Neuron (in vitro differentiated cells): ENCODE data around the gene CD52.

Experiments used
- H2AFZ ChIP-seq: one replicate; pipeline ENCODE4 v1.6.1; 2013; ENCODE audit warnings: low read depth, mild to moderate bottlenecking, inconsistent platforms, low read length, moderate library complexity
- H3K27me3 ChIP-seq: one replicate; pipeline ENCODE4 v1.6.1; 2013; ENCODE audit warnings: low read length; ENCODE audit not compliant: insufficient read depth
- H3K36me3 ChIP-seq: one replicate; pipeline ENCODE4 v1.6.1; 2013; ENCODE audit warnings: low read length; ENCODE audit not compliant: insufficient read depth
- H3K4me1 ChIP-seq: one replicate; pipeline ENCODE4 v1.6.1; 2013; ENCODE audit warnings: low read length; ENCODE audit not compliant: insufficient read depth
- H3K4me3 ChIP-seq: 2 replicates; pipeline ENCODE4 v1.5.1; 2013; ENCODE audit warnings: mild to moderate bottlenecking, low read length, moderate library complexity
- H3K9me3 ChIP-seq: one replicate; pipeline ENCODE4 v1.6.1; 2013; ENCODE audit warnings: low read length

Gene CD52

DNA sequence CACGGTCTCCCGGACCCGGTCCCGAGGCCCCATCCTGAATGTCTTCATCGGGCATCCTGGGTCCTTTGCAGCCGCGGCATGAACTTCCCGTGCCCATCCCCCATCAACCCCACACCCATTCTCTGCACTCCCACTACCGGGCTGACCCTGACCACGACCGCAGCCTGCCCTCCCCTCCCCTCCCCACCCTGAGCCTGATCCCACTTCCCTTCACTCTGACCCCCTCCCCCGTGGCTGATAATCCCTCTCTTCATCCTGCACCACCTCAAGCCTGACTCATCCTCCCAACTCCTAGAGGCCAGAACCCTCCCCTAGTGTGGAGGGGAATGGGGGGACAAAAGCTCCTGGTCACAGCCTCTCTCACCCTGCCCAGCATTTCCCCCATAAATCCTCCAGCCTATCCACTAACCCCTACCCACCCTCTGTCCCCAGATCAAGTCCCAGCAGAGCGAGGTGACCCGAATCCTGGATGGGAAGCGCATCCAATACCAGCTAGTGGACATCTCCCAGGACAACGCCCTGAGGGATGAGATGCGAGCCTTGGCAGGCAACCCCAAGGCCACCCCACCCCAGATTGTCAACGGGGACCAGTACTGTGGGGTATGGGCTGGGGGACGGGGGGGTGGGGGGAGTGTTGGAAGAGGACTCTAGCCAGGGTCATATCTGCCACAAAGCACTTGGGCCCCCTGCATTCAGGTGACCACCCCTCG lies 37.3 kb upstream of the CD52 start:
- no peaks in the 10 kb centered on the region for H3K9me3 ChIP-seq
- no peaks in the 10 kb centered on the region for H3K27me3 ChIP-seq
- peaks cover 28% of the 10 kb centered on the region for H3K4me1 ChIP-seq
- H3K4me3 ChIP-seq, result peak overlapping the region; percentile 52
- H3K36me3 ChIP-seq, result peaks cover 20% of the 10 kb centered on the region
- H2AFZ ChIP-seq, result peak overlapping the region; percentile 64

GRCh38 chr1:26281091-26281958 lies 36.4 kb upstream of the CD52 start:
- peaks cover 25% of the 10 kb centered on the region for H3K4me1 ChIP-seq
- no peak overlapping the region for H2AFZ ChIP-seq
- H3K27me3 ChIP-seq, result no peaks in the 10 kb centered on the region
- peaks cover 13% of the 10 kb centered on the region for H3K36me3 ChIP-seq
- no peak overlapping the region for H3K4me3 ChIP-seq
- H3K9me3 ChIP-seq, result no peaks in the 10 kb centered on the region

- Histone ChIP-seq H3K27me3 (no peaks in the 10 kb centered on the region), H3K4me1 (peaks cover 29% of the 10 kb centered on the region), H3K4me3 (no peak overlapping the region), H2AFZ (no peak overlapping the region), H3K9me3 (no peaks in the 10 kb centered on the region), H3K36me3 (peaks cover 7% of the 10 kb centered on the region)
Observed at GRCh38 chr1:26281971-26282370, 35.8 kb upstream of the CD52 start.

DNA sequence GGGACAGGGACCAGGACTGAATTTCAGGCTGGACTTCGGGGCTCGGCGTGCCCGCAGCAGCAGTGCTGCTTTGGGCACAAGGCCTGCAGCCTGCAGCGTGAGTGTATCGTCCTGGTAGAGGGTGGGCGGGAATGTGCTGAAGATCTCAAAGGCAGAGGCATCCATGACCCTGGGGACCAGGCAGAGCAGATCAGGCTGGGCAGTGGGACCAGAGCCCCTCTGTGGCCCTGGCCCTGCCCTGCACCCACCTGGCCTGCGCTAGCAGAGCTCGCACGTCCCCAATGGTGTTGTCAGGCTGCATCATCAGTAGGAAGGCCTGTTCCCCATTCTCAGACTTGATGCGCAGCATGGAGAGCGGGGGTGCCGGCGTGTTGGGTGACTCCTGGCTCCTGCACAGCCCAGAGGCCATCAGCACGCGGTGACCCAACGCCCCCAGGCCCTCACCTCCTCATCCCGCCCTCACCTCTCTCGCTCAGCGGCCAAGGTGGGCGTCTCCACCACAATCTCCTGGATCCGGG lies 35.3 kb upstream of the CD52 start:
- H3K27me3 ChIP-seq, result no peaks in the 10 kb centered on the region
- peaks cover 34% of the 10 kb centered on the region for H3K4me1 ChIP-seq
- peaks cover 2% of the 10 kb centered on the region for H3K36me3 ChIP-seq
- no peak overlapping the region for H3K4me3 ChIP-seq
- H2AFZ ChIP-seq, result no peak overlapping the region
- H3K9me3 ChIP-seq, result no peaks in the 10 kb centered on the region

DNA sequence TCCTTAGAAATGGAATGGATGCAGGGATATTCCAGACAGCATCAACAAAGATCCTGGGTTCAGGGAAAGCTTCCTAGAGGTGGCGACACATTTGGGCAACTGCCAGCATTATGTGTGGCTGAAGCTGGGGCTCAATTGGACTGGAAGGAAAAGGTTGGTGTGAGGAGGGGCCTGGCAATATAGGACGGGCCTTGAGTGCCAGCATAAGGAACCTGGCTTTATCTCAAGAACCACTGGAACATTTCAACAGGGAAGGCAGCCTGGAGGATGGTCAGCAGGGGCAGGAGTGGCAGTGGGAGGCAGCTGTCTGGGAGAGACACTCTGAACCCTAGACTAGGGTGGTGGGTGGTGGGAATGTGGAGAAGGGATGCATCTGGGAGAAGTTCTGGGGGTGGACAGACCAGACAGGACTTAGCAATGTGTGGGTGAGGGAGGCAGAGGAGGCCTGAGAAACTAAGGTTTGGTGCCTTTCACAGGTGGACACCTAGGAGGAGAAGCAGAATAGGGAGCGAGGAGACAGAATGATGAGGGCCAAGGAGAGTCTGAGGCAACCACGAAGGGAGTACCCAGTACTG lies 34.4 kb upstream of the CD52 start:
- Histone ChIP-seq H3K4me1 (peaks cover 37% of the 10 kb centered on the region), H3K4me3 (no peak overlapping the region), H3K9me3 (no peaks in the 10 kb centered on the region), H3K36me3 (no peaks in the 10 kb centered on the region), H2AFZ (no peak overlapping the region), H3K27me3 (no peaks in the 10 kb centered on the region)

DNA sequence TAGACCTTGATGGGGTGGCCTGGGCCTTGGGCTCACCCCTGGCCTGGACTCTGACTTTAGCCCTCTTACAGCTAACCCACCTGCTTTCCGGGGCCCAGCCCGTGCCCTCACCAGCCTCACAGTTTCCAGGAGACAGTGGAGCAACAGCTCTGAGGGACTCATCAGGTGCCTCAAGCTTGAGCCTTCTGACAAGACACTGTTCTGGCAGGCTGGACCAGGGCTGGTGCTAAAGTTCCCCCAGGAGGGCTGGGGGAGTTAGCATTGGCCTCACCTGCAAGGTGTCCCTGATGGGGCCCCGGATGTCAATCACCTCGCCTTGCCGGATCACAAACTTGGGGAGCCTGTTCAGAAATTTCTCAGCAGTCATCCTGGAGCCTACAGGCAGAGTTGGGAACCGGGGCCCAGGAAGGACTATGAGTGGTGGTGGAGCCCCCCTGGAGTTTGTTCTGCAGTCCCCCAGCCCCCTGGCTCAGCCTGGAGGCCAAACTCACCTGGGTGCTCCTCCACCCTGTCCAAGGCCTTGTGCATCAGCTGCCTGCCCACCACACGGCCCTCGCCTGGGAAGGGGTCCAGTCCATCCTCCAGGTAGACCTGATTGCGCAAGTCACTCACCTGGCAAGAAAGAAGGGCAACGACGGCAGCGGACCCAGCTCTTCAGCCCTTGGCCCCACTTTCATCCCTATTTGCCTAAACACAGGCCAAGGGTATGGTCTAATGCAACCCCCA lies 33.7 kb upstream of the CD52 start:
- H3K4me1 ChIP-seq, result peaks cover 36% of the 10 kb centered on the region
- no peak overlapping the region for H3K4me3 ChIP-seq
- no peaks in the 10 kb centered on the region for H3K9me3 ChIP-seq
- no peaks in the 10 kb centered on the region for H3K36me3 ChIP-seq
- no peaks in the 10 kb centered on the region for H3K27me3 ChIP-seq
- H2AFZ ChIP-seq, result no peak overlapping the region

DNA sequence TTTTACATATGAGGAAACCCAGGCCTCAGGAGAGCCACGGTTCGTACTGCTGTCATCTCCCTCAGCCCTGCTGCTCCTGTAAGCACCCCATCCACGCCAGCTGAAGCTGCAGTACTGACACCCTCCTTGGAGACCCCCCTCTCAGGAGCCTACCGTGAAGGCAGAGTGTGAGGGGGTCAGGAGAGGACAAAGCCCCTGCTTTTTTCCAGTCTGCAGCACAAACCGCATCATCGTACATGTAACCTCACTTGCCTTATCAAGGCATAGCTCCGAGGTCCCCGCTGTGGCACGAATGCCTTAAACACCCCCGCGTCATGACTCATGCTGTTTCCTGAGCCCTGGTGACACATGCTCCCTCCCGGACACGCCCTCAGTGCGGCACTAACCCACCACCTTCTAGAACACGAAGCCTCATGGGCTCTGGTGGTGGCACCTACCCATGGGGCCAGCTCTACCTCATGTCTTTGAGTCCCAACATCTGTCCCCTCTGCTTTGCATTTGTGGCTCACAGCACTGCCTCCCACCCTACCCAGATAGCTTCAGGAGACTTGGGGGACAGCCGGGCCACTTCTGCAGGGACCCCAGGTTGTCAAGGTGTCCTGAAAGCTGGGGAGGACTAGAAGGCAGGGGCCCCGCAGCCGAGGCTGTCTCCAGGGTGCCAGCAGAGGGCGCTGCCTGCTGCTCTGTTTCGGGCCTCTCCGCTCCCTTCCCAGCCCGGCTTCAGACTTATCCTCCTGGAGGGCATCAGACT lies 33.0 kb upstream of the CD52 start:
- peaks cover 32% of the 10 kb centered on the region for H3K4me1 ChIP-seq
- H2AFZ ChIP-seq, result no peak overlapping the region
- H3K4me3 ChIP-seq, result no peak overlapping the region
- H3K9me3 ChIP-seq, result no peaks in the 10 kb centered on the region
- no peaks in the 10 kb centered on the region for H3K27me3 ChIP-seq
- no peaks in the 10 kb centered on the region for H3K36me3 ChIP-seq

DNA sequence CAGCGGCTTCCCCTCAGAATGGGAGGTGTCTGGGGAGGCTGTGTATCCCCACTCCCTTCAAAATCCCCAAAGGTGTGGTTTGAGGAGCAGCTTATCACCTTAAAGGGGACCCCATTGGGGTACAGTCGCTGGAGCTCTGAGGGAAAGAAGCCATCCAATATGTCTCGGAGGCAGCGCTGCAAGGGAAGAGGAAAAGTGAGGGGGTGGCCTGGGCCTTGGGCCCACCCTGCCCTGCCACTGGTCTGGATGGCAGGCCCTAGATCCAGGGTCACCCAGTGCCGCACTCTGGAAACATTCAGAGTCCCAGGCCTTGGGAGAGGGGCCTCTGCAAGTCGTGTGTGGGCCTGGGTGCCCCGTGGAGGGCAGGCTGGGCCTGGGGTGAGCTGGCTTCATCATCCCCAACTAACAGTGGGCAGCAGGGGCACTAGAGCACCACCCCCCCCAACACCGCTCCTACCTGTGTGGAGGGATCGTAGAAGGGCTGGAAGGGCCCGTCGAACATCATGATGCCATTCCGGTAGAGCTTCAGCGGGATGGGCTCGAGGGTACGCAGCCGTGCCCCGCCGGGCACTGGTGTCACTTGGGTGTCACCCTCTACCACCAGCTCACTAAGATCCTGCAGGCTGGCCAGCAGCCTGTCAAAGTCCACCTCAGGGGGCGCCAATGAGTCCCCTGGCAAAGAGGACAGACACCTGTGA lies 32.2 kb upstream of the CD52 start:
- Histone ChIP-seq H3K4me1 (peaks cover 28% of the 10 kb centered on the region), H3K27me3 (no peaks in the 10 kb centered on the region), H2AFZ (no peak overlapping the region)

DNA sequence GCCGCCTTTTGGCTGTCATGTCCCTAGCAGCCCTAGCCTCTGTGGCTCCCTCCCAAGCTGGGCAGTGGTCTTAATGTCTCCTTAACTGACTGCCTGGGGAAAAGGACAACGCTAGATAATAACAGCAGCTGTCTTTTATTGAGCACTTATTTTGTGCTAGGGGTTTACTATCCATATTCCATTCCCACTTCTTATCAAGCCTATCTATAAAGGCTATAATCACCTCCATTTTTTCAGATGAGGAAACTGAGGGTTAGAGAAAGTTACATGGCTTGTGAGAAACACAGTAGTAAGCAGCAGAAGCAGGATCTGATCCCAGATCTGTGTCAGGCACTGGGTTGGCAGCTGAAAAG lies 31.7 kb upstream of the CD52 start:
- Histone ChIP-seq H3K36me3 (no peaks in the 10 kb centered on the region), H3K9me3 (no peaks in the 10 kb centered on the region), H2AFZ (no peak overlapping the region), H3K4me1 (peaks cover 26% of the 10 kb centered on the region), H3K27me3 (no peaks in the 10 kb centered on the region), H3K4me3 (no peak overlapping the region)

More for the DNA sequence above, 32.2 kb upstream of the CD52 start:
- no peak overlapping the region for H3K4me3 ChIP-seq
- H3K36me3 ChIP-seq, result no peaks in the 10 kb centered on the region
- no peaks in the 10 kb centered on the region for H3K9me3 ChIP-seq

GRCh38 chr1:26287033-26287711 lies 30.6 kb upstream of the CD52 start:
- no peaks in the 10 kb centered on the region for H3K9me3 ChIP-seq
- H3K27me3 ChIP-seq, result no peaks in the 10 kb centered on the region
- no peak overlapping the region for H3K4me3 ChIP-seq
- H3K4me1 ChIP-seq, result peaks cover 19% of the 10 kb centered on the region
- no peaks in the 10 kb centered on the region for H3K36me3 ChIP-seq
- H2AFZ ChIP-seq, result no peak overlapping the region

- no peaks in the 10 kb centered on the region for H3K27me3 ChIP-seq
- H3K36me3 ChIP-seq, result no peaks in the 10 kb centered on the region
- H3K4me1 ChIP-seq, result peaks cover 19% of the 10 kb centered on the region
- H2AFZ ChIP-seq, result no peak overlapping the region
- H3K9me3 ChIP-seq, result no peaks in the 10 kb centered on the region
- H3K4me3 ChIP-seq, result no peak overlapping the region
Observed at GRCh38 chr1:26287811-26288210, 29.9 kb upstream of the CD52 start.
